ENCODE data around the gene RPS24.
"Not testable (repeated sequence)": the region's sequence is repeated elsewhere in the genome, so short reads cannot be mapped to it uniquely, and the experiment has no call there.

The RPS24 gene

DNA sequence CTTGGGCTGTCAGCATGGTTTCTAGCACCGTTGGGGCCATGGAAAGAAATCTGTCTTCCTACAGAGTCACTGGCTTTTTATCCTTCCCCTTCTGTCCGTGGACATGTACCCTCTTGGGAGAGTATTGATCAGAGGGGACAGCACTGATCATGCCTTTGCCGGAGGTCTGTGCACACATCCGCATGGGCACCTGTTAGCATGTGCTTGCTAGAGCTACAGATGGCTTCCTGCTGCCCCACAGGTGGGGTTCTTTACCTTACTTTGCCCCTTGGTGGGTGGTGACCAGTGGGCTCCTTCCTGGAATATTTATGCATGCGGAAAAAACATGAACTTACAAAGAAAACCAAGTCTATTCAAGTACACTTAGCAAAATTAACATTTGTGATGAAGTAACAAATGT, 24.9 kb downstream of the RPS24 start:
- no peak for FAIRE-seq

- no peak for FAIRE-seq
Observed at GRCh38 chr10:78059906-78060702, 26.4 kb downstream of the RPS24 start.

- no peak for FAIRE-seq
Observed at GRCh38 chr10:78062296-78062695, 28.6 kb downstream of the RPS24 start.

DNA sequence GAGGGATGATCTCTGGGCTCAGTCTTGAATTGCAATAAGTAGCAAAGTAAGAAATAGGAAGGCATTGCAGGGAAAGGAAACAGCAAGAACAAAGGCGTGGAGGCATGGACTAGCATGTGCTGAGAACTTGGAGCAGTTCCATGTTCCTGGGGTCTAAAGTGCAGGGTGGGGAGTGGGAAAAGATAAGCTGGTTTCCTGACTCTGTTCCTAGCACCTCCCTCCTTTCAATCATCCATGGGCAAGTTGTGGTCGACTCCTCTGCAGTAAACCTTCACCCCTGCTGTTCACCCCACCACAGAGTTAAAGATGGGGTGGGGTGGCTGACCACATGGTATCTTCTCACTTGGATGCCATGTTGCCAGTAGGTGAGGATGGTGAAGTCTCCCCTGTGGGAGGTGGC, 29.6 kb downstream of the RPS24 start:
- no peak for FAIRE-seq

- FAIRE-seq: not testable (repeated sequence)
Observed at GRCh38 chr10:78064919-78065318, 31.3 kb downstream of the RPS24 start.

- no peak for FAIRE-seq
Observed at GRCh38 chr10:78065611-78066010, 31.9 kb downstream of the RPS24 start.

- FAIRE-seq: no peak
Observed at GRCh38 chr10:78066012-78066411, 32.3 kb downstream of the RPS24 start.

DNA sequence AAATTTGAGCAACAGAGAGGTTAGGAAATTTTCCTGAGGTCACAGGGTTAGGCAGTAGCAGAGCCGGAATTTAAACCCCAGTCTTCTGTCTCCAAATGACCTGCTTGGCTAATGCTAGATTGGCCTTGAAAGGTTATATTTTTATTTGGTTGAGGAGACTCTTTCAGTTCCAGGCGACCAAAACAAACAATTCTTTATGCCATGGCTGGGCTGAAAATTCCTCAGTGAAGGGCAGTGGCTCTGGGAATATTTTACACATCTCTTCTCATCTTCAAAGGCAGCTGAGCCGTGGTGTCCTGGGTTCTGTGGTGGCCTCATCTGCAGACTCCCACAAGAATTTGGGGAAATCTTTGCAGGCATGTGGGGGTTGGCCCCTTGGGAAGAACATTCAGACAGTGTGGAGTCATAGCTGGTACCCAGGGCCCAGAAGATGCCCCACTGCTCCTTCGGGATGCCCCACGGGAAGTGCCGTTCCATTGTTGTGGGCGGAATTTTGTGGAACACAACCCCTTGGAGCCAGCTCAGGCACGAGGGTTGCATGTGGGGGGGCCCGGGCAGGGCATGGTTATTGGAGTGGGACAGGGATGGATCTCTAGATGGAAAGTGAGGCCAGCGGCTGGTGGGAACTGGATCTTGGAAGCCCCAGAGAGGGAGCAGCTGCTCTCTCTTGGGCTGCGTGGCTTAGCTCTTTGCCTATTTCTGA, 33.2 kb downstream of the RPS24 start:
- FAIRE-seq: no peak

- FAIRE-seq: no peak
Observed at GRCh38 chr10:78069151-78069550, 35.5 kb downstream of the RPS24 start.

GRCh38 chr10:78070064-78070463, 36.4 kb downstream of the RPS24 start:
- not testable (repeated sequence) for FAIRE-seq

DNA sequence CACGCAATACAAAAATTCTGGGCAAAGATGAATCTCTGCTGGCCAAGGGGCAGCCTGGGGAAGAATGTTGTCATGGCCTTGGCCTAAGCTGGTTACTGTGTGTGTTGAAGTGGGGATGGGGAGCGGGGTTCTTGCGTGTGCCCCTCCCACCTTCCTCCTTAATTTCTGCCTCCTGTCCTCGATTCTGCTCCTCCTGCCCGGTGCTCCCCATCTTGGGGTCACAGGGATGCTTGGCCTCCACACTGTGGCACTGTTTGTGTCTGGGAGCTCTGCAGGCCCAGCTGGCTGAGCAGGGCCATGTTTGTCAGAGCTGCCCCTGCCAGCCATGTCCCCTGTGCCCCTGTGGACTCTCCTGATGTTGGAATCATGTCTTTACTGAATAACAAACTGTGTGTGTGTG, 37.1 kb downstream of the RPS24 start:
- FAIRE-seq: no peak

DNA sequence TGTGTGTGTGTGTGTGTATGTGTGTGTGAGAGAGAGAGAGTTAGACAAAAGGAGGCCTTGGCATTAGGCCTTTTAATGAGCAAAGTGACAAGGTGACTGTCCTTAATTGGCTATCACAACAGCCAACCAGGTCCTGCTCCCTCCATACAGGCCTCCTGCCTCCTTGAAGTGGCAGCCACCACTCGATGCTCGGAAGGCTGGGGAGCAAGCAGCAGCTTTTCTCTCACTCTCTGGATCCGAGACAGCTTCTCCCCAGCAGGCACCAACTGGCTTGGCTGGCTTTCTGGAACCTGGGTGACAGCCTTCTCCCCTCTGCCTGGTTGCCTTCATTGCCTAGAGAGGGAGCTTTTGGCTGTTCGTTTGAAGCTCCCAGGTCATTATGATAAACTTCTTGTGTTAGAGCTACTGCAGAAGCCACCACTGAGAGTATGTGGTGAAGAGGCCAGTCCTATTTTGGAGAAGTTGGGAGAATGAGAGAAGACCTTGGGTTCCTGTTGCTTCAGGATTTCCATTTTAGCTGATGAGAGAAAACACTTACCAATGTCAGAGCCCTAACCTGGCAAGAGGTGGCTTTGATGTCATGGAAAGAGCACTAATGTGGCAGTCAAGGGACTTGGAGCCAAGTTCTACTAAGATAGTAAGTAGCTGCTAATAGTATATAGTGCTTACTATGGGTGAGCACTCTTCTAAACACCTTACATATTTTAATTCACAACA, 37.6 kb downstream of the RPS24 start:
- FAIRE-seq: no peak

GRCh38 chr10:78071857-78072179, 38.2 kb downstream of the RPS24 start:
- FAIRE-seq: no peak

DNA sequence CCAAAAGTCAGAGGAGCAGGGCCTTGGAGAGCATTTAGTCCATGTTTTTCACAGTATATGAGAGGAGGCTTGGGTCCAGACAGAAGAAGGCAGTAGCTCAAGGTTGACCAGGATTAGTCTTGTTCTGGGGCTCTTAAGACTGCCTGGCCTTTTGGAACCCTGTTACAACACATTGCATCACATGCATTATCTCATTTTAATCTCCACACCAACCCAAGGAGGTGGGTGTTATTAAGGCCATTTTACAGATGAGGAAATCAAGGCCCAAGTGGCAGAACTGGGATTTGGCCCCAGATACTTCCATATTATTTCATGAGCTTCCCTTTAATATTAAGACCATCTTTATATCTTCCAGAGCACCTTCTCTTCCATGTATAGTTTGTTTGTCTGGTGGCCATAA, 38.8 kb downstream of the RPS24 start:
- no peak for FAIRE-seq

GRCh38 chr10:78075806-78076205, 42.1 kb downstream of the RPS24 start:
- not testable (repeated sequence) for FAIRE-seq

GRCh38 chr10:78078539-78079330, 45.1 kb downstream of the RPS24 start:
- FAIRE-seq: no peak

DNA sequence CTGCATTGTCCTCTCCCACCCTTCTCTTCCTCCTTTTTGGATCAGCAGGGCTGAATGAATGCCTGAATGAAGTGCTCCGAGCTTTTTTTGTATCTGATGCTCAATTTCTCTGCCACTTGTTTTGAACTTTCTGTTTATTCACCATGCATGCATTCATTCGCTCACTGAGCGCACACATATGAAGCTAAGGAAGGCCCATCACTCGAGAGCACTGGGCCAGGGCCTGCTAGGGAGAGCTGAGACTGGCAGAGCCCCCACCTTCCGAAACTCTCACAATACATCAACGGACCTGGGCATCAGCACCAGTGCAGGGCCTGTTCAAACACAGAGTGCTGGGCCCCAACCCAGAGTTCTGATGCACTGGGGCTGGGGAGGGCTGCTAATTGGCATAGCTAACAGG, 45.7 kb downstream of the RPS24 start:
- FAIRE-seq: no peak

DNA sequence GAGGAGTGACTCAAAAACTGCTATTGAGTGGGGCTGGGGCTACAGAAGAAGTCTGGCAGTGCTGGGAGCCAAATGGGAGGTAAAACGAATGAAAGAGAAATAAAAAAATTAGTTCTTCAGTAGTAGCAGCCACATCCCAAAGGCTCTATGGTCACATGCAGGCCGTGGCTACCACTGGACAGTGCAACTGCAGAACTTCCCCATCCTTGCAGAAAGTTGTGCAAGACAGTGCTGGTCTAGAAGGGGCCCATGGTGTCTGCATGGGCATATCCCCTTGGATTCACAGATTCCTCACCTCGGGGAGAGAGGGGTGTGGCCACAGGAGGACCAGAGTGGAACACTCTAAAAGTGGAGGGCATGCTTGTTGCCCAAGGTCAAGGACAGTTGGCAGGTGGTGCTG, 47.6 kb downstream of the RPS24 start:
- no peak for FAIRE-seq

DNA sequence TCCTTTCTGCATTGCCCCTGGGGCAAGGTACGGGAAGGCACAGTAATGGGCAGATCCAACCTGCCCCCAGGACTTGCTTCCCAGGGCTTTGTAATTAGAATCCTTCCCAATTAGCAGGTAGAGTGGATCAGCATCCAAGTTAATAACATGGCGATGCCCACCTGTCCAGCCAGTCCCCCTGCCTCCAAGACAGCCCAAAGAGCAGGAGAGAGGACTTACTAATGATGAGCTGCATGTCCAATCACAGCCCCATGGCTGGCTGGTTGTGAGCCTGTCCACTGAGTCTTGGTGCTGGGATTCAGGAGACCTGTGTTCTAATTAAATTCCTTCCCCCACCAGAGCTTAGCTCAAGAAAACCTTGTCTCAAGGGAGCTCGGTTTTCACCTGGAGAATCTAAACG, 49.0 kb downstream of the RPS24 start:
- FAIRE-seq: no peak
